ENCODE results near the gene ZNF286A.
"Not testable (repeated sequence)": the region's sequence is repeated elsewhere in the genome, so short reads cannot be mapped to it uniquely, and the experiment has no call there.

ZNF286A gene

GRCh38 chr17:15738066-15738465 lies 38.5 kb downstream of the ZNF286A start:
- no peak overlapping the region for H3K4me3 ChIP-seq (ENCODE audit: low read length)
- TF ChIP-seq CTCF (conservative IDR thresholded peaks at IDR 0.05; ENCODE audit: low read depth, low read length), result no peak
- no peak for DNase-seq (ENCODE audit: low read depth)

- DNase-seq (ENCODE audit: low read depth); H3K4me3 ChIP-seq (ENCODE audit: low read length): not testable (repeated sequence)
These were observed 39.7 kb downstream of the ZNF286A start for GRCh38 chr17:15739259-15739658.

GRCh38 chr17:15740041-15740440 lies 40.5 kb downstream of the ZNF286A start:
- DNase-seq (ENCODE audit: low read depth); H3K4me3 ChIP-seq (ENCODE audit: low read length): not testable (repeated sequence)

- no peak overlapping the region for H3K4me3 ChIP-seq (ENCODE audit: low read length)
- TF ChIP-seq CTCF (conservative IDR thresholded peaks at IDR 0.05; ENCODE audit: low read depth, low read length), result no peak
- DNase-seq (ENCODE audit: low read depth), result no peak
These were observed 41.1 kb downstream of the ZNF286A start for GRCh38 chr17:15740570-15741120.

GRCh38 chr17:15741624-15742023 lies 42.1 kb downstream of the ZNF286A start:
- no peak for TF ChIP-seq CTCF (conservative IDR thresholded peaks at IDR 0.05; ENCODE audit: low read depth, low read length)
- no peak for DNase-seq (ENCODE audit: low read depth)
- no peak overlapping the region for H3K4me3 ChIP-seq (ENCODE audit: low read length)

- no peak for DNase-seq (ENCODE audit: low read depth)
- no peak overlapping the region for H3K4me3 ChIP-seq (ENCODE audit: low read length)
- TF ChIP-seq CTCF (conservative IDR thresholded peaks at IDR 0.05; ENCODE audit: low read depth, low read length), result no peak
These were observed 42.7 kb downstream of the ZNF286A start for GRCh38 chr17:15742051-15742795.

- no peak overlapping the region for H3K4me3 ChIP-seq (ENCODE audit: low read length)
- no peak for TF ChIP-seq CTCF (conservative IDR thresholded peaks at IDR 0.05; ENCODE audit: low read depth, low read length)
- no peak for DNase-seq (ENCODE audit: low read depth)
These were observed 43.4 kb downstream of the ZNF286A start for GRCh38 chr17:15742921-15743320.

GRCh38 chr17:15744074-15744676 lies 44.6 kb downstream of the ZNF286A start:
- no peak overlapping the region for H3K4me3 ChIP-seq (ENCODE audit: low read length)
- TF ChIP-seq CTCF (conservative IDR thresholded peaks at IDR 0.05; ENCODE audit: low read depth, low read length), result no peak
- no peak for DNase-seq (ENCODE audit: low read depth)

Data from retinal pigment epithelial cell (primary cell).